DND-41 (cell line): ENCODE data around the gene MAP2.

ENCODE experiments used
- ATAC-seq: fragments of 200-7000 bp; cut with Tn5 transposase; 3 replicates; pipeline ENCODE4 v1.9.1; 2021; ENCODE audit warnings: low read depth; ENCODE audit not compliant: insufficient read depth
- DNase-seq: peaks from one replicate; pipeline ENCODE4 v3.0.0-alpha.2; 2020
- H2AFZ ChIP-seq: 2 replicates; pipeline ENCODE4 v1.6.0; 2012; ENCODE audit warnings: low read depth, low read length
- H3K27ac ChIP-seq: 2 replicates; pipeline ENCODE4 v1.5.1; 2012; ENCODE audit warnings: low read length, inconsistent platforms
- H3K27me3 ChIP-seq: fragments of 200-600 bp; sonication (generic); 2 replicates; pipeline ENCODE4 v1.6.0; 2012; ENCODE audit warnings: low read length, mild to moderate bottlenecking, inconsistent platforms; ENCODE audit not compliant: insufficient read depth, poor library complexity
- H3K36me3 ChIP-seq: 2 replicates; pipeline ENCODE4 v1.5.1; 2012; ENCODE audit warnings: low read length, inconsistent platforms; ENCODE audit not compliant: insufficient read depth
- H3K4me1 ChIP-seq: 2 replicates; pipeline ENCODE4 v1.5.1; 2012; ENCODE audit warnings: mild to moderate bottlenecking, low read length; ENCODE audit not compliant: insufficient read depth
- H3K4me2 ChIP-seq: 2 replicates; pipeline ENCODE4 v1.6.0; 2012; ENCODE audit warnings: mild to moderate bottlenecking, moderate library complexity, low read length, inconsistent platforms; ENCODE audit not compliant: insufficient read depth
- H3K4me3 ChIP-seq, 2 experiments: fragments of 200-600 bp in 1 of 2; shearing (Covaris generic) in 1 of 2; 2 replicates each; pipeline ENCODE4 v1.5.1; 2012 to 2016; ENCODE audit warnings: inconsistent platforms in 2 of 2, low read length in 2 of 2, mild to moderate bottlenecking in 2 of 2, low read depth in 1 of 2, moderate library complexity in 1 of 2
- H3K79me2 ChIP-seq: 2 replicates; pipeline ENCODE4 v1.6.0; 2012; ENCODE audit warnings: low read length, inconsistent platforms; ENCODE audit not compliant: insufficient read depth
- H3K9ac ChIP-seq: 2 replicates; pipeline ENCODE4 v1.6.0; 2012; ENCODE audit warnings: low read depth, mild to moderate bottlenecking, inconsistent platforms, low read length, moderate library complexity
- H3K9me3 ChIP-seq: 2 replicates; pipeline ENCODE4 v1.5.1; 2012; ENCODE audit warnings: low read length, moderate library complexity, mild to moderate bottlenecking, inconsistent platforms; ENCODE audit not compliant: insufficient read depth, severe bottlenecking
- H4K20me1 ChIP-seq: 2 replicates; pipeline ENCODE4 v1.6.0; 2012; ENCODE audit warnings: low read length; ENCODE audit not compliant: insufficient read depth
- EZH2 ChIP-seq: IDR thresholded peaks from 3 replicates; pipeline ENCODE4 v1.6.1; 2012; ENCODE audit warnings: borderline replicate concordance, low read depth, mild to moderate bottlenecking, moderate library complexity, low read length, inconsistent platforms; ENCODE audit not compliant: severe bottlenecking
- TF ChIP-seq, protein P1 (sequence below): IDR thresholded peaks from 2 replicates; pipeline ENCODE4 v1.5.1; 2012; ENCODE audit warnings: borderline replicate concordance, low read length, moderate library complexity, mild to moderate bottlenecking; ENCODE audit not compliant: poor library complexity, severe bottlenecking; ENCODE audit errors: extremely low read depth

The MAP2 gene

DNA sequence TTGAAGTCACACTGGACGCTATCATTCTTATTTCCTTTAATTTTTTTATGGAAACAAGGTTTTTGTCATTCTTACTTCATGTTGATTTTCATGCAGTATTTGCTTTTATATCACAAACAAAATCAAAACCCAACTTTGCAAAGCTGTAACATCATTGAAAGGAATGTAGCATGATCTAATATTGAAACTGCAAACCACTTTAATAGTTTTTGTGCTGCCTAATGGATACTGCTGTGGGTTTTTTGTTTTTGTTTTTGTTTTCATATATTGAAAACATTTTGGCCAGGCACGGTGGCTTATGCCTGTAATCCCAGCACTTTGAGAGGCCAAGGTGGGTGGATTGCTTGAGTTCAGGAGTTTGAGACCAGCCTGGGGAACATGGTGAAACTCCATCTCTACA lies 81.6 kb downstream of the MAP2 start:
- TF ChIP-seq, protein P1, sequence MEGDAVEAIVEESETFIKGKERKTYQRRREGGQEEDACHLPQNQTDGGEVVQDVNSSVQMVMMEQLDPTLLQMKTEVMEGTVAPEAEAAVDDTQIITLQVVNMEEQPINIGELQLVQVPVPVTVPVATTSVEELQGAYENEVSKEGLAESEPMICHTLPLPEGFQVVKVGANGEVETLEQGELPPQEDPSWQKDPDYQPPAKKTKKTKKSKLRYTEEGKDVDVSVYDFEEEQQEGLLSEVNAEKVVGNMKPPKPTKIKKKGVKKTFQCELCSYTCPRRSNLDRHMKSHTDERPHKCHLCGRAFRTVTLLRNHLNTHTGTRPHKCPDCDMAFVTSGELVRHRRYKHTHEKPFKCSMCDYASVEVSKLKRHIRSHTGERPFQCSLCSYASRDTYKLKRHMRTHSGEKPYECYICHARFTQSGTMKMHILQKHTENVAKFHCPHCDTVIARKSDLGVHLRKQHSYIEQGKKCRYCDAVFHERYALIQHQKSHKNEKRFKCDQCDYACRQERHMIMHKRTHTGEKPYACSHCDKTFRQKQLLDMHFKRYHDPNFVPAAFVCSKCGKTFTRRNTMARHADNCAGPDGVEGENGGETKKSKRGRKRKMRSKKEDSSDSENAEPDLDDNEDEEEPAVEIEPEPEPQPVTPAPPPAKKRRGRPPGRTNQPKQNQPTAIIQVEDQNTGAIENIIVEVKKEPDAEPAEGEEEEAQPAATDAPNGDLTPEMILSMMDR: no peak
- no peak for TF ChIP-seq EZH2
- H3K9me3 ChIP-seq: no peaks in the 10 kb centered on the region
- no peaks in the 10 kb centered on the region for H3K36me3 ChIP-seq
- no peaks in the 10 kb centered on the region for H3K27me3 ChIP-seq
- no peak overlapping the region for H3K9ac ChIP-seq
- DNase-seq: no peak
- no peak for ATAC-seq
- H3K4me1 ChIP-seq: no peaks in the 10 kb centered on the region
- H3K4me3 ChIP-seq: no peak overlapping the region
- no peaks in the 10 kb centered on the region for H3K79me2 ChIP-seq
- no peak overlapping the region for H3K27ac ChIP-seq
- no peak overlapping the region for H3K4me2 ChIP-seq
- no peaks in the 10 kb centered on the region for H4K20me1 ChIP-seq
- no peak overlapping the region for H2AFZ ChIP-seq

DNA sequence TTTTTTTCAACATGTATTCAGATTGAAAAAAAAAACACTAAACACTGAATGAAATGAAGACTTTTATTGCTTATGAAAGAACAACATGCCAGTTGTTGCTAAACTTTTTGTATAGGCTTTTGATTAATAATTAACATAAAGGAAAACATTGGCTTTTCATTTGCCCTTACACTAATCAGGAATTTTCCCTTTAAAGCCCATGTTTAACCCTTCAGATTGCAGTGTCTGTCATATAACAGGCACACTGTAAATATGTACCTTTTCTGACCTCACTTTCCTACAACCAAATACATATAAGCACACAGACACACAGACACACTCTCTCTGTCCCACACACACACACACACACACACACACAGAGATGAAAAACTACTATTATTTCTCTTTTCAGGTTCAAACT lies 84.4 kb downstream of the MAP2 start:
- H3K27ac ChIP-seq: no peak overlapping the region
- ATAC-seq (no peak), DNase-seq (no peak)
- no peaks in the 10 kb centered on the region for H3K36me3 ChIP-seq
- no peaks in the 10 kb centered on the region for H3K27me3 ChIP-seq
- TF ChIP-seq, protein P1: no peak
- no peak for TF ChIP-seq EZH2
- H3K79me2 ChIP-seq: no peaks in the 10 kb centered on the region
- no peak overlapping the region for H2AFZ ChIP-seq
- H3K4me3 ChIP-seq: no peak overlapping the region
- no peak overlapping the region for H3K4me2 ChIP-seq
- no peaks in the 10 kb centered on the region for H4K20me1 ChIP-seq
- H3K9ac ChIP-seq: no peak overlapping the region
- H3K4me1 ChIP-seq: no peaks in the 10 kb centered on the region
- no peaks in the 10 kb centered on the region for H3K9me3 ChIP-seq

DNA sequence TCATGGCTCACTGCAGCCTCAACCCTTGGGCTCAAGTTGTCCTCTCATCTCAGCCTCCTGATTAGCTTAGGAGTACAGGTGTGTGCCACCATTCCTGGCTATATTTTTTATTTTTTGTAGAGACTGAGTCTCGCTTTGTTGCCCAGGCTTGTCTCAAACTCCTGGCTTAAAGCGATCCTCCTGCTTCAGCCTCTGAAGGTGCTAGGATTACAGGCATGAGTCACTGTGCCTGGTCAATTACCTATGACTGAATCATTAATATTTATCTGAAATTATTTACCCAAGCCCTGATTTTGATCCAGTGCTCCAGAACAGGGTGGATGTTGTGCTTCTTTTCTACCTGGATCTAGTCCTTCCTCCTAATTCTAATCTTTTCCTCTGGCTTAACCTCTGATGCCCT lies 87.8 kb downstream of the MAP2 start:
- Histone ChIP-seq H2AFZ (no peak overlapping the region), H3K9me3 (no peaks in the 10 kb centered on the region), H3K79me2 (no peaks in the 10 kb centered on the region), H3K27me3 (no peaks in the 10 kb centered on the region), H3K4me1 (no peaks in the 10 kb centered on the region), H3K9ac (no peak overlapping the region), H3K4me3 (no peak overlapping the region), H4K20me1 (no peaks in the 10 kb centered on the region), H3K27ac (no peak overlapping the region), H3K36me3 (no peaks in the 10 kb centered on the region), H3K4me2 (no peak overlapping the region)
- DNase-seq: no peak
- TF ChIP-seq EZH2: no peak
- TF ChIP-seq, protein P1: no peak
- ATAC-seq: no peak

DNA sequence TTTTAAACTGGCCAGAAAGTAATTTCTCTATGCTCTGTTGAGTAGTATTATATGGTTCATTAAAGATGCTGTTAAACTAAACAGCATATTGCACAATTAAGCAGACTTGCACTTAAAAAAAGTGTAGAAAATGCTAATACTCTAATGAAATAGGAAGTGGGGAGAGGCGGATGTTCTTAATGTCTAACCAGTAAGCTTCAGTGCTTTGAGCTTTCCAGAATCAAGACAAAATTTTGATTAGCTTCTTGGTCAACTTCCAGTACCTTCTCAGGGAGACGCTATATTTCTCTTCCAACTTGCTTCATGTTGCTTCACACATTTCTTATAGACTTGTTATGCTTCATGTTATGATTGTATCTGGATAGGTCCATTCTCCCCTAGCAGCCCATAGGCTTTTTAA lies 89.1 kb downstream of the MAP2 start:
- H2AFZ ChIP-seq: no peak overlapping the region
- TF ChIP-seq, protein P1: no peak
- no peak for TF ChIP-seq EZH2
- DNase-seq: no peak

More for the DNA sequence above, 89.1 kb downstream of the MAP2 start:
- Histone ChIP-seq H3K36me3 (no peaks in the 10 kb centered on the region), H3K27ac (no peak overlapping the region), H3K9ac (no peak overlapping the region), H3K4me2 (no peak overlapping the region), H3K79me2 (no peaks in the 10 kb centered on the region), H3K4me1 (no peaks in the 10 kb centered on the region), H3K9me3 (no peaks in the 10 kb centered on the region), H4K20me1 (no peaks in the 10 kb centered on the region), H3K27me3 (no peaks in the 10 kb centered on the region), H3K4me3 (no peak overlapping the region)
- no peak for ATAC-seq
